ENCODE results near the gene TESK1. TPM values are rescaled to one million over a fixed set of nuclear protein-coding genes. Genes with fewer than 3 reads are reported as not detected.
"Not testable (repeated sequence)": the region's sequence is repeated elsewhere in the genome, so short reads cannot be mapped to it uniquely, and the experiment has no call there.

The TESK1 gene
- total and polyA plus RNA-seq, 2 of the 8 experiments (the other 6 are each of a cell fraction or from before 2014, with no cell fraction given), result 13.5 to 13.9 TPM

- TF ChIP-seq POLR2AphosphoS5 (IDR thresholded peaks at IDR 0.05; ENCODE audit: low read depth, low read length) (no peak), RAD21 (IDR thresholded peaks at IDR 0.05 in 1 of 2, conservative IDR thresholded peaks at IDR 0.05 in 1 of 2; ENCODE audit: low read depth in 2 of 2, low read length in 2 of 2) (no peak)
Observed at GRCh38 chr9:35639631-35640030, 34.6 kb downstream of the TESK1 start (continued).

- not testable (repeated sequence) for H2BK15ac ChIP-seq (ENCODE audit: low read length); H3K79me1 ChIP-seq (ENCODE audit: low read depth, low read length); H2AFZ ChIP-seq (ENCODE audit: low read length); FAIRE-seq; H3K9ac ChIP-seq (replicated peaks in 1 of 4; ENCODE audit: extremely low read depth in 1 of 4, low read depth in 3 of 4, low read length in 3 of 4); H3K23ac ChIP-seq (ENCODE audit: insufficient read length); H3K9me3 ChIP-seq (ENCODE audit: insufficient read depth in 2 of 2, low read depth in 1 of 2, low read length in 1 of 2); H2BK12ac ChIP-seq (ENCODE audit: low read depth, low read length); H3K4me3 ChIP-seq (ENCODE audit: extremely low read depth in 1 of 4, insufficient read depth in 2 of 4, low read depth in 3 of 4, low read length in 4 of 4); H3K14ac ChIP-seq (ENCODE audit: insufficient read length); H3K23me2 ChIP-seq (ENCODE audit: low read depth, low read length); H2AK5ac ChIP-seq (ENCODE audit: low read depth, low read length); H4K20me1 ChIP-seq (replicated peaks in 1 of 2; ENCODE audit: control insufficient read depth in 1 of 2, insufficient read depth in 2 of 2, low read length in 2 of 2); DNase-seq (ENCODE audit: low read depth in 1 of 2, low spot score in 2 of 2); H3K4me1 ChIP-seq (replicated peaks in 1 of 4; ENCODE audit: control insufficient read depth in 3 of 4, insufficient read depth in 4 of 4, low read length in 3 of 4); H2BK5ac ChIP-seq (ENCODE audit: low read depth, low read length); H3K18ac ChIP-seq (ENCODE audit: extremely low read depth, low read length); H3K36me3 ChIP-seq (ENCODE audit: control insufficient read depth in 2 of 4, insufficient read depth in 4 of 4, low read length in 3 of 4); H3K4me2 ChIP-seq (ENCODE audit: insufficient read depth in 1 of 2, low read depth in 2 of 2, low read length in 2 of 2); H3K27ac ChIP-seq (ENCODE audit: low read depth, low read length); H4K5ac ChIP-seq (ENCODE audit: insufficient read length, low read depth, low read length); H4K91ac ChIP-seq (replicated peaks; ENCODE audit: insufficient read length, low read length); H4K8ac ChIP-seq (ENCODE audit: extremely low read depth, insufficient read depth, low read length); H2BK120ac ChIP-seq (replicated peaks; ENCODE audit: low read depth, low read length); H3K27me3 ChIP-seq (replicated peaks in 1 of 4; ENCODE audit: control insufficient read depth in 3 of 4, extremely low read depth in 1 of 4, insufficient read depth in 3 of 4, low read length in 3 of 4); H3K56ac ChIP-seq (replicated peaks; ENCODE audit: insufficient read length, low read depth, low read length); H3K4ac ChIP-seq (replicated peaks; ENCODE audit: insufficient read length, low read depth, low read length); H2BK20ac ChIP-seq (ENCODE audit: low read length); H3K79me2 ChIP-seq (ENCODE audit: control insufficient read depth in 1 of 2, insufficient read depth in 2 of 2, low read length in 2 of 2)
- WGBS, 2 experiments (ENCODE audit: extremely low coverage in 1 of 2, insufficient coverage in 1 of 2, insufficient read length in 1 of 2, insufficient replicate concordance in 2 of 2, low coverage in 1 of 2, low lambda C conversion rate in 2 of 2, missing lambda C conversion rate in 1 of 2), result 97% methylated on average over 15 of the region's 15 CpGs; no CpG with 5 or more reads in 1 of the 2 experiments
- CTCF ChIA-PET (ENCODE audit: partially characterized antibody), result interaction anchor here (1.0 to 1.3 kb wide), 3 partner anchors 21 to 187 kb away, joined by 3 to 4 read pairs (median 3); no protein-coding TSS in a partner anchor
- POLR2A ChIA-PET (ENCODE audit: partially characterized antibody), result interaction anchor here (0.7 kb wide), 1 partner anchor 18 kb away, joined by 3 read pairs; the partner anchor contains the start of genes CCDC107 and RMRP
Observed at GRCh38 chr9:35640431-35640830, 35.4 kb downstream of the TESK1 start.
